ENCODE measurements around the gene LRIT2. TPM values are rescaled to one million over a fixed set of nuclear protein-coding genes. Genes with fewer than 3 reads are reported as not detected.

Gene LRIT2
- total and polyA plus RNA-seq, 9 of the 15 experiments (the other 6 are each of a cell fraction or from before 2014, with no cell fraction given), result not detected

- intact Hi-C loops (cut with micrococcal nuclease), result no loop called here
- in situ Hi-C loops (cut with MboI), result no loop called here
- CTCF ChIA-PET (ENCODE audit: low intra/inter-chr PET ratio), result no interaction called here
- Histone ChIP-seq H3K36me3 (ENCODE audit: control insufficient read depth, insufficient read depth, low read length) (no peaks in the 10 kb centered on the region), H2AFZ (ENCODE audit: low read depth, low read length) (peak overlapping the region; percentile 61), H3K79me2 (ENCODE audit: control insufficient read depth, insufficient read depth, low read length) (no peaks in the 10 kb centered on the region), H3K9me3 (replicated peaks; ENCODE audit: control insufficient read depth, insufficient read depth, low read depth, low read length) (no peaks in the 10 kb centered on the region), H3K27me3 (ENCODE audit: control insufficient read depth in 2 of 2, insufficient read depth in 2 of 2, low read length in 2 of 2) (peaks cover 38 to 86% of the 10 kb centered on the region in 2 experiments), H3K9ac (ENCODE audit: insufficient read depth in 1 of 2, low read depth in 2 of 2, low read length in 2 of 2) (peak overlapping the region in 1 of 2 experiments; percentile 6; a peak in 1 of 4 replicates), H3K9me1 (ENCODE audit: control insufficient read depth, insufficient read depth, low read length) (no peaks in the 10 kb centered on the region), H4K20me1 (replicated peaks; ENCODE audit: control insufficient read depth, insufficient read depth, low read length) (peaks cover 6% of the 10 kb centered on the region; the same call in 1 of the 2 replicates), H3K27ac (ENCODE audit: extremely low read depth, low read depth, low read length) (no peak overlapping the region), H3K4me2 (ENCODE audit: insufficient read depth, low read length) (peak overlapping the region; percentile 39), H3K4me3 (peak overlapping the region; percentile 34), H3K4me1 (replicated peaks in 1 of 2; ENCODE audit: control insufficient read depth in 2 of 2, insufficient read depth in 2 of 2, low read length in 2 of 2) (peaks cover 0 to 16% of the 10 kb centered on the region in 2 experiments; a peak in 3 of 5 replicates)
- ATAC-seq, result no peak
- DNase-seq (ENCODE audit: extremely low read depth in 1 of 4, low spot score in 3 of 4), result no peak
- no TSS peak for BruUV-seq (replicated peaks)
- TF ChIP-seq ZNF146 (CRISPR knock-in tag; IDR thresholded peaks at IDR 0.05; ENCODE audit: unreplicated experiment) (no peak), ZNF134 (CRISPR knock-in tag; conservative IDR thresholded peaks at IDR 0.05) (peak; percentile 41; the same call in 1 of the 2 replicates), ZNF224 (CRISPR knock-in tag; IDR thresholded peaks at IDR 0.05) (no peak), KLF13 (tag; IDR thresholded peaks at IDR 0.05; ENCODE audit: borderline replicate concordance, low read depth) (0 out of 2 replicates have a peak, but pooled peaks have one; percentile 79)
- no peak for FAIRE-seq
- WGBS (ENCODE audit: insufficient coverage, low coverage, missing lambda C conversion rate), result 2% methylated on average over 5 of the region's 5 CpGs
- POLR2A ChIA-PET, result interaction anchor here (0.7 to 2.1 kb wide), 5 partner anchors 9 to 54 kb away, joined by 3 to 8 read pairs (median 4); partner anchors contain the start of gene GHITM
Measured at GRCh38 chr10:84193846-84194423, 31.4 kb downstream of the LRIT2 start.

- WGBS (ENCODE audit: insufficient coverage, low coverage, missing lambda C conversion rate), result 10% methylated on average over 2 of the region's 2 CpGs
- no peak for FAIRE-seq
- no peak for TF ChIP-seq EHMT2 (IDR thresholded peaks at IDR 0.05)
- TF ChIP-seq MAX (CRISPR knock-in tag; IDR thresholded peaks at IDR 0.05), result no peak
- peak; percentile 88 for TF ChIP-seq PRDM10 (IDR thresholded peaks at IDR 0.05; ENCODE audit: partially characterized antibody)
- no peak for TF ChIP-seq TAF9B (IDR thresholded peaks at IDR 0.05; ENCODE audit: partially characterized antibody)
- TF ChIP-seq PATZ1 (CRISPR knock-in tag; IDR thresholded peaks at IDR 0.05; ENCODE audit: borderline replicate concordance), result no peak
Measured at GRCh38 chr10:84193327-84193726, 32.0 kb downstream of the LRIT2 start.

More at GRCh38 chr10:84193327-84193726, 32.0 kb downstream of the LRIT2 start:
- peaks cover 38 to 86% of the 10 kb centered on the region in 2 experiments for H3K27me3 ChIP-seq (ENCODE audit: control insufficient read depth in 2 of 2, insufficient read depth in 2 of 2, low read length in 2 of 2)
- H3K4me3 ChIP-seq, result no peak overlapping the region
- H3K4me1 ChIP-seq (replicated peaks in 1 of 2; ENCODE audit: control insufficient read depth in 2 of 2, insufficient read depth in 2 of 2, low read length in 2 of 2), result peaks cover 0 to 16% of the 10 kb centered on the region in 2 experiments; a peak in 3 of 5 replicates
- in situ Hi-C loops (cut with MboI), result no loop called here
- DNase-seq (ENCODE audit: extremely low read depth in 1 of 4, low spot score in 3 of 4) (no peak), ATAC-seq (no peak)
- CTCF ChIA-PET (ENCODE audit: low intra/inter-chr PET ratio), result no interaction called here
- BruUV-seq (replicated peaks), result no TSS peak
- H3K9me3 ChIP-seq (replicated peaks; ENCODE audit: control insufficient read depth, insufficient read depth, low read depth, low read length), result no peaks in the 10 kb centered on the region
- H3K36me3 ChIP-seq (ENCODE audit: control insufficient read depth, insufficient read depth, low read length), result no peaks in the 10 kb centered on the region
- H3K79me2 ChIP-seq (ENCODE audit: control insufficient read depth, insufficient read depth, low read length), result no peaks in the 10 kb centered on the region
- intact Hi-C loops (cut with micrococcal nuclease), result no loop called here
- H2AFZ ChIP-seq (ENCODE audit: low read depth, low read length), result no peak overlapping the region
- H4K20me1 ChIP-seq (replicated peaks; ENCODE audit: control insufficient read depth, insufficient read depth, low read length), result peaks cover 6% of the 10 kb centered on the region; the same call in 1 of the 2 replicates
- no peak overlapping the region for H3K27ac ChIP-seq (ENCODE audit: extremely low read depth, low read depth, low read length)
- POLR2A ChIA-PET, result interaction anchor here (1.0 to 2.1 kb wide), 3 partner anchors 9 to 37 kb away, joined by 3 to 5 read pairs (median 4); no protein-coding TSS in a partner anchor
- H3K4me2 ChIP-seq (ENCODE audit: insufficient read depth, low read length), result no peak overlapping the region
- H3K9me1 ChIP-seq (ENCODE audit: control insufficient read depth, insufficient read depth, low read length), result no peaks in the 10 kb centered on the region
- no peak overlapping the region for H3K9ac ChIP-seq (ENCODE audit: insufficient read depth in 1 of 2, low read depth in 2 of 2, low read length in 2 of 2)

All from K562 (cell line).